GM23338 (cell line): Measurements from ENCODE around the gene RSL24D1.

Source experiments
- EZH2 ChIP-seq: fragments of 200-600 bp; sonication (generic); IDR thresholded peaks from one replicate; pipeline ENCODE4 v1.8.0; 2017; ENCODE audit warnings: antibody characterized with exemption, mild to moderate bottlenecking, low read depth; ENCODE audit not compliant: unreplicated experiment
- EZH2phosphoT487 ChIP-seq: fragments of 200-600 bp; sonication (generic); IDR thresholded peaks from one replicate; pipeline ENCODE4 v1.8.1; 2018; ENCODE audit warnings: antibody characterized with exemption; ENCODE audit not compliant: unreplicated experiment
- NANOG ChIP-seq: IDR thresholded peaks from 2 replicates; pipeline ENCODE4 v1.6.1; 2016; ENCODE audit warnings: antibody characterized with exemption, borderline replicate concordance
- POLR2AphosphoS5 ChIP-seq: IDR thresholded peaks from 2 replicates; pipeline ENCODE4 v1.6.1; 2016; ENCODE audit warnings: antibody characterized with exemption, low read depth
- TF ChIP-seq, protein P1 (sequence below), 2 experiments: fragments of 200-600 bp in 1 of 2; sonication (generic) in 1 of 2; conservative IDR thresholded peaks; 2 replicates each; pipeline versions ENCODE4 v1.5.1 to v1.6.1; 2016 to 2017; ENCODE audit warnings: antibody characterized with exemption in 2 of 2, low read depth in 2 of 2, mild to moderate bottlenecking in 2 of 2, moderate library complexity in 1 of 2
- TF ChIP-seq, protein P2 (sequence below): IDR thresholded peaks from 2 replicates; pipeline ENCODE4 v1.6.1; 2016; ENCODE audit warnings: antibody characterized with exemption

DNA sequence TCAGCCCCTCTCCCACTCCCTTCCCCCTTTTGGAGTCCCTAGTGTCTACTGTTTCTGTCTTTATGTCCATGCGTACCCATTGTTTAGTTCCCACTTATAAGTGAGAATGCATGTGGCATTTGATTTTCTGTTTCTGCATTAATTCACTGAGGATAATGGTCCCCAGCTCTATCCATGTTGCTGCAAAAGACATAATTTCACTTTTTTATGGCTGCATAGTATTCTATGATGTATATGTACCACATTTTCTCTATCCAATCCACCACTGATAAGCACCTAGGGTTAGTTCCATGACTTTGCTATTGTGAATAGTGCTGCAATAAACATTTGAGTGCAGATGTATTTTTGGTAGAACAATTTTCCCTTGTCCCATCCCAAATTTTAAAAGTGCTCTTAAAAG lies 34.2 kb upstream of the RSL24D1 start:
- TF ChIP-seq, protein P1, sequence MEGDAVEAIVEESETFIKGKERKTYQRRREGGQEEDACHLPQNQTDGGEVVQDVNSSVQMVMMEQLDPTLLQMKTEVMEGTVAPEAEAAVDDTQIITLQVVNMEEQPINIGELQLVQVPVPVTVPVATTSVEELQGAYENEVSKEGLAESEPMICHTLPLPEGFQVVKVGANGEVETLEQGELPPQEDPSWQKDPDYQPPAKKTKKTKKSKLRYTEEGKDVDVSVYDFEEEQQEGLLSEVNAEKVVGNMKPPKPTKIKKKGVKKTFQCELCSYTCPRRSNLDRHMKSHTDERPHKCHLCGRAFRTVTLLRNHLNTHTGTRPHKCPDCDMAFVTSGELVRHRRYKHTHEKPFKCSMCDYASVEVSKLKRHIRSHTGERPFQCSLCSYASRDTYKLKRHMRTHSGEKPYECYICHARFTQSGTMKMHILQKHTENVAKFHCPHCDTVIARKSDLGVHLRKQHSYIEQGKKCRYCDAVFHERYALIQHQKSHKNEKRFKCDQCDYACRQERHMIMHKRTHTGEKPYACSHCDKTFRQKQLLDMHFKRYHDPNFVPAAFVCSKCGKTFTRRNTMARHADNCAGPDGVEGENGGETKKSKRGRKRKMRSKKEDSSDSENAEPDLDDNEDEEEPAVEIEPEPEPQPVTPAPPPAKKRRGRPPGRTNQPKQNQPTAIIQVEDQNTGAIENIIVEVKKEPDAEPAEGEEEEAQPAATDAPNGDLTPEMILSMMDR (conservative IDR thresholded peaks at IDR 0.05; ENCODE audit: low read depth in 2 of 2), result no peak
- TF ChIP-seq, protein P2, sequence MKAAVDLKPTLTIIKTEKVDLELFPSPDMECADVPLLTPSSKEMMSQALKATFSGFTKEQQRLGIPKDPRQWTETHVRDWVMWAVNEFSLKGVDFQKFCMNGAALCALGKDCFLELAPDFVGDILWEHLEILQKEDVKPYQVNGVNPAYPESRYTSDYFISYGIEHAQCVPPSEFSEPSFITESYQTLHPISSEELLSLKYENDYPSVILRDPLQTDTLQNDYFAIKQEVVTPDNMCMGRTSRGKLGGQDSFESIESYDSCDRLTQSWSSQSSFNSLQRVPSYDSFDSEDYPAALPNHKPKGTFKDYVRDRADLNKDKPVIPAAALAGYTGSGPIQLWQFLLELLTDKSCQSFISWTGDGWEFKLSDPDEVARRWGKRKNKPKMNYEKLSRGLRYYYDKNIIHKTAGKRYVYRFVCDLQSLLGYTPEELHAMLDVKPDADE, result no peak
- TF ChIP-seq NANOG (no peak), POLR2AphosphoS5 (no peak), EZH2 (no peak), EZH2phosphoT487 (no peak)
